Thyroid gland (tissue), 4 donors: Measurements from ENCODE around the gene FAM171A1.

Experiments used
- CTCF ChIP-seq, 6 experiments: fragments of 200-600 bp in 3 of 6; fragments of 450-650 bp in 3 of 6; sonication (generic) in 3 of 6; IDR thresholded peaks; one replicate each; pipeline ENCODE4 v1.5.1; 2016 to 2019; ENCODE audit warnings: antibody characterized with exemption in 6 of 6, mild to moderate bottlenecking in 2 of 6, inconsistent platforms in 1 of 6, moderate library complexity in 1 of 6
- POLR2A ChIP-seq, 2 donors: fragments of 450-650 bp; IDR thresholded peaks; one replicate each; pipeline ENCODE4 v1.6.1; 2017; ENCODE audit warnings: antibody characterized with exemption in 2 of 2, mild to moderate bottlenecking in 2 of 2, moderate library complexity in 1 of 2

GRCh38 chr10:15379078-15379477 is 8.0 kb upstream of the FAM171A1 start:
- TF ChIP-seq CTCF (IDR thresholded peaks at IDR 0.05): no peak
- TF ChIP-seq POLR2A (IDR thresholded peaks at IDR 0.05): no peak
